Ramos (cell line): Measurements from ENCODE around the gene ME3.
"Not testable (repeated sequence)": the region's sequence is repeated elsewhere in the genome, so short reads cannot be mapped to it uniquely, and the experiment has no call there.

Experiments used
- in situ Hi-C: fragments of 300-500 bp; cut with MboI; formaldehyde crosslinking; loops from one replicate; pipeline ENCODE4 v1.14.3; 2022; ENCODE audit warnings: low sequenced_read_pairs; ENCODE audit not compliant: unreplicated experiment

ME3 gene

GRCh38 chr11:86625544-86625943 is 46.9 kb downstream of the ME3 start:
- in situ Hi-C loops: no loop called here

- in situ Hi-C loops: no loop called here
Observed at GRCh38 chr11:86624366-86624765, 48.0 kb downstream of the ME3 start.

GRCh38 chr11:86623736-86624135 is 48.7 kb downstream of the ME3 start:
- in situ Hi-C loops: no loop called here

- in situ Hi-C loops: no loop called here
Observed at GRCh38 chr11:86623041-86623621, 49.3 kb downstream of the ME3 start.

GRCh38 chr11:86621854-86622253 is 50.6 kb downstream of the ME3 start:
- in situ Hi-C loops: no loop called here

GRCh38 chr11:86620891-86621521 is 51.4 kb downstream of the ME3 start:
- in situ Hi-C loops: no loop called here

- in situ Hi-C loops: not testable (repeated sequence)
Observed at GRCh38 chr11:86619428-86619827, 53.0 kb downstream of the ME3 start.

- in situ Hi-C loops: no loop called here
Observed at GRCh38 chr11:86617502-86617901, 54.9 kb downstream of the ME3 start.

GRCh38 chr11:86615487-86615886 is 56.9 kb downstream of the ME3 start:
- in situ Hi-C loops: no loop called here

GRCh38 chr11:86610559-86611341 is 61.7 kb downstream of the ME3 start:
- in situ Hi-C loops: no loop called here

GRCh38 chr11:86608251-86608799 is 64.1 kb downstream of the ME3 start:
- in situ Hi-C loops: no loop called here

GRCh38 chr11:86606836-86607481 is 65.5 kb downstream of the ME3 start:
- in situ Hi-C loops: no loop called here

GRCh38 chr11:86606270-86606835 is 66.1 kb downstream of the ME3 start:
- in situ Hi-C loops: no loop called here

GRCh38 chr11:86596861-86597586 is 75.4 kb downstream of the ME3 start:
- in situ Hi-C loops: no loop called here

- in situ Hi-C loops: no loop called here
Observed at GRCh38 chr11:86595955-86596354, 76.5 kb downstream of the ME3 start.

GRCh38 chr11:86595451-86595850 is 77.0 kb downstream of the ME3 start:
- in situ Hi-C loops: no loop called here

- in situ Hi-C loops: no loop called here
Observed at GRCh38 chr11:86594746-86595145, 77.7 kb downstream of the ME3 start.

GRCh38 chr11:86593833-86594232 is 78.6 kb downstream of the ME3 start:
- in situ Hi-C loops: no loop called here

GRCh38 chr11:86592659-86593451 is 79.6 kb downstream of the ME3 start:
- in situ Hi-C loops: no loop called here
